ENCODE results near the gene PSTK.

The PSTK gene

GRCh38 chr10:123014772-123015171 is 34.6 kb downstream of the PSTK start:
- Histone ChIP-seq H3K4me1 (ENCODE audit: control insufficient read depth, insufficient read depth, low read length) (peaks cover 2% of the 10 kb centered on the region), H3K9ac (ENCODE audit: low read length) (no peak overlapping the region), H3K27me3 (ENCODE audit: control insufficient read depth, insufficient read depth, low read length) (no peaks in the 10 kb centered on the region), H3K36me3 (ENCODE audit: control insufficient read depth, insufficient read depth, low read length) (no peaks in the 10 kb centered on the region), H3K9me3 (ENCODE audit: control insufficient read depth, low read length) (no peaks in the 10 kb centered on the region), H3K4me3 (ENCODE audit: low read length) (no peak overlapping the region)

- no peak overlapping the region for H3K4me3 ChIP-seq (ENCODE audit: low read length)
- no peak overlapping the region for H3K9ac ChIP-seq (ENCODE audit: low read length)
- H3K36me3 ChIP-seq (ENCODE audit: control insufficient read depth, insufficient read depth, low read length): no peaks in the 10 kb centered on the region
These were observed 36.0 kb downstream of the PSTK start for GRCh38 chr10:123016228-123016627.

GRCh38 chr10:123017421-123018165 is 37.4 kb downstream of the PSTK start:
- Histone ChIP-seq H3K4me3 (ENCODE audit: low read length) (no peak overlapping the region), H3K4me1 (ENCODE audit: control insufficient read depth, insufficient read depth, low read length) (no peaks in the 10 kb centered on the region), H3K9me3 (ENCODE audit: control insufficient read depth, low read length) (no peaks in the 10 kb centered on the region), H3K27me3 (ENCODE audit: control insufficient read depth, insufficient read depth, low read length) (no peaks in the 10 kb centered on the region), H3K36me3 (ENCODE audit: control insufficient read depth, insufficient read depth, low read length) (no peaks in the 10 kb centered on the region), H3K9ac (ENCODE audit: low read length) (no peak overlapping the region)

More at GRCh38 chr10:123016228-123016627, 36.0 kb downstream of the PSTK start:
- Histone ChIP-seq H3K9me3 (ENCODE audit: control insufficient read depth, low read length) (no peaks in the 10 kb centered on the region), H3K4me1 (ENCODE audit: control insufficient read depth, insufficient read depth, low read length) (no peaks in the 10 kb centered on the region), H3K27me3 (ENCODE audit: control insufficient read depth, insufficient read depth, low read length) (no peaks in the 10 kb centered on the region)

- H3K4me1 ChIP-seq (ENCODE audit: control insufficient read depth, insufficient read depth, low read length): no peaks in the 10 kb centered on the region
- H3K27me3 ChIP-seq (ENCODE audit: control insufficient read depth, insufficient read depth, low read length): no peaks in the 10 kb centered on the region
- H3K9ac ChIP-seq (ENCODE audit: low read length): no peak overlapping the region
- no peaks in the 10 kb centered on the region for H3K9me3 ChIP-seq (ENCODE audit: control insufficient read depth, low read length)
- H3K4me3 ChIP-seq (ENCODE audit: low read length): no peak overlapping the region
- no peaks in the 10 kb centered on the region for H3K36me3 ChIP-seq (ENCODE audit: control insufficient read depth, insufficient read depth, low read length)
These were observed 38.3 kb downstream of the PSTK start for GRCh38 chr10:123018531-123018930.

- H3K4me1 ChIP-seq (ENCODE audit: control insufficient read depth, insufficient read depth, low read length): no peaks in the 10 kb centered on the region
- H3K4me3 ChIP-seq (ENCODE audit: low read length): no peak overlapping the region
- H3K9ac ChIP-seq (ENCODE audit: low read length): no peak overlapping the region
These were observed 39.1 kb downstream of the PSTK start for GRCh38 chr10:123019264-123019663.

GRCh38 chr10:123019941-123020703 is 39.9 kb downstream of the PSTK start:
- Histone ChIP-seq H3K9me3 (ENCODE audit: control insufficient read depth, low read length) (no peaks in the 10 kb centered on the region), H3K4me1 (ENCODE audit: control insufficient read depth, insufficient read depth, low read length) (no peaks in the 10 kb centered on the region), H3K9ac (ENCODE audit: low read length) (no peak overlapping the region), H3K4me3 (ENCODE audit: low read length) (no peak overlapping the region), H3K27me3 (ENCODE audit: control insufficient read depth, insufficient read depth, low read length) (no peaks in the 10 kb centered on the region), H3K36me3 (ENCODE audit: control insufficient read depth, insufficient read depth, low read length) (no peaks in the 10 kb centered on the region)

More at GRCh38 chr10:123019264-123019663, 39.1 kb downstream of the PSTK start:
- H3K9me3 ChIP-seq (ENCODE audit: control insufficient read depth, low read length): no peaks in the 10 kb centered on the region
- no peaks in the 10 kb centered on the region for H3K27me3 ChIP-seq (ENCODE audit: control insufficient read depth, insufficient read depth, low read length)
- no peaks in the 10 kb centered on the region for H3K36me3 ChIP-seq (ENCODE audit: control insufficient read depth, insufficient read depth, low read length)

- Histone ChIP-seq H3K36me3 (ENCODE audit: control insufficient read depth, insufficient read depth, low read length) (no peaks in the 10 kb centered on the region), H3K9ac (ENCODE audit: low read length) (no peak overlapping the region), H3K4me3 (ENCODE audit: low read length) (no peak overlapping the region), H3K27me3 (ENCODE audit: control insufficient read depth, insufficient read depth, low read length) (no peaks in the 10 kb centered on the region), H3K9me3 (ENCODE audit: control insufficient read depth, low read length) (no peaks in the 10 kb centered on the region), H3K4me1 (ENCODE audit: control insufficient read depth, insufficient read depth, low read length) (no peaks in the 10 kb centered on the region)
These were observed 41.3 kb downstream of the PSTK start for GRCh38 chr10:123021517-123021916.

GRCh38 chr10:123024540-123024939 is 44.3 kb downstream of the PSTK start:
- Histone ChIP-seq H3K4me1 (ENCODE audit: control insufficient read depth, insufficient read depth, low read length) (no peaks in the 10 kb centered on the region), H3K27me3 (ENCODE audit: control insufficient read depth, insufficient read depth, low read length) (no peaks in the 10 kb centered on the region), H3K36me3 (ENCODE audit: control insufficient read depth, insufficient read depth, low read length) (no peaks in the 10 kb centered on the region), H3K4me3 (ENCODE audit: low read length) (no peak overlapping the region), H3K9me3 (ENCODE audit: control insufficient read depth, low read length) (no peaks in the 10 kb centered on the region), H3K9ac (ENCODE audit: low read length) (no peak overlapping the region)

GRCh38 chr10:123026302-123026701 is 46.1 kb downstream of the PSTK start:
- Histone ChIP-seq H3K9me3 (ENCODE audit: control insufficient read depth, low read length) (no peaks in the 10 kb centered on the region), H3K4me3 (ENCODE audit: low read length) (no peak overlapping the region), H3K36me3 (ENCODE audit: control insufficient read depth, insufficient read depth, low read length) (no peaks in the 10 kb centered on the region), H3K27me3 (ENCODE audit: control insufficient read depth, insufficient read depth, low read length) (no peaks in the 10 kb centered on the region), H3K9ac (ENCODE audit: low read length) (no peak overlapping the region), H3K4me1 (ENCODE audit: control insufficient read depth, insufficient read depth, low read length) (no peaks in the 10 kb centered on the region)

GRCh38 chr10:123027861-123028260 is 47.7 kb downstream of the PSTK start:
- no peaks in the 10 kb centered on the region for H3K36me3 ChIP-seq (ENCODE audit: control insufficient read depth, insufficient read depth, low read length)
- no peak overlapping the region for H3K9ac ChIP-seq (ENCODE audit: low read length)
- H3K27me3 ChIP-seq (ENCODE audit: control insufficient read depth, insufficient read depth, low read length): no peaks in the 10 kb centered on the region
- no peaks in the 10 kb centered on the region for H3K4me1 ChIP-seq (ENCODE audit: control insufficient read depth, insufficient read depth, low read length)
- H3K4me3 ChIP-seq (ENCODE audit: low read length): no peak overlapping the region
- no peaks in the 10 kb centered on the region for H3K9me3 ChIP-seq (ENCODE audit: control insufficient read depth, low read length)

GRCh38 chr10:123031124-123031523 is 50.9 kb downstream of the PSTK start:
- H3K9ac ChIP-seq (ENCODE audit: low read length): no peak overlapping the region
- no peak overlapping the region for H3K4me3 ChIP-seq (ENCODE audit: low read length)
- H3K9me3 ChIP-seq (ENCODE audit: control insufficient read depth, low read length): no peaks in the 10 kb centered on the region
- H3K36me3 ChIP-seq (ENCODE audit: control insufficient read depth, insufficient read depth, low read length): no peaks in the 10 kb centered on the region
- no peaks in the 10 kb centered on the region for H3K27me3 ChIP-seq (ENCODE audit: control insufficient read depth, insufficient read depth, low read length)
- no peaks in the 10 kb centered on the region for H3K4me1 ChIP-seq (ENCODE audit: control insufficient read depth, insufficient read depth, low read length)

- Histone ChIP-seq H3K4me3 (ENCODE audit: low read length) (no peak overlapping the region), H3K27me3 (ENCODE audit: control insufficient read depth, insufficient read depth, low read length) (no peaks in the 10 kb centered on the region), H3K4me1 (ENCODE audit: control insufficient read depth, insufficient read depth, low read length) (no peaks in the 10 kb centered on the region), H3K9ac (ENCODE audit: low read length) (no peak overlapping the region), H3K36me3 (ENCODE audit: control insufficient read depth, insufficient read depth, low read length) (no peaks in the 10 kb centered on the region), H3K9me3 (ENCODE audit: control insufficient read depth, low read length) (no peaks in the 10 kb centered on the region)
These were observed 54.1 kb downstream of the PSTK start for GRCh38 chr10:123034332-123034731.
